Measurements from ENCODE around the gene KBTBD12.

GRCh38 chr3:127990461-127990860, 75.4 kb downstream of the KBTBD12 start:
- no peak for TF ChIP-seq CTCF (conservative IDR thresholded peaks at IDR 0.05)
- TF ChIP-seq ZFX (IDR thresholded peaks at IDR 0.05): no peak
